Ovary (tissue), 3 donors: ENCODE results near the gene KRT77.

ENCODE experiments used
- CTCF ChIP-seq, 3 donors: fragments of 450-650 bp in 2 of 3; fragments of 200-600 bp in 1 of 3; IDR thresholded peaks; one replicate each; pipeline versions ENCODE4 v1.5.1 to v1.8.0; 2016 to 2022; ENCODE audit warnings: antibody characterized with exemption in 3 of 3, mild to moderate bottlenecking in 1 of 3
- EP300 ChIP-seq: sonication (generic); formaldehyde crosslinking; IDR thresholded peaks from one replicate; pipeline ENCODE4 v1.6.1; 2017; ENCODE audit warnings: antibody characterized with exemption
- donor health status: DM: no; HTN: no; CAD: no.

- TF ChIP-seq CTCF (IDR thresholded peaks at IDR 0.05): no peak
- TF ChIP-seq EP300: no peak
Measured at GRCh38 chr12:52729147-52729546, 25.8 kb upstream of the KRT77 start.
